Liver (tissue), 9 donors: ENCODE measurements around the gene CFAP97D1. TPM values are rescaled to one million over a fixed set of nuclear protein-coding genes. Genes with fewer than 3 reads are reported as not detected.

ENCODE experiments used
- DNase-seq: peaks from one replicate; pipeline ENCODE4 v3.0.0-alpha.2; 2017; ENCODE audit warnings: low spot score
- H3K27ac ChIP-seq, 2 donors: one replicate each; pipeline ENCODE4 v1.7.0; 2013; ENCODE audit warnings: inconsistent platforms in 2 of 2, low read length in 2 of 2, control low read depth in 1 of 2, low read depth in 1 of 2, mild to moderate bottlenecking in 1 of 2
- H3K27me3 ChIP-seq, 4 donors: one replicate each; pipeline versions ENCODE4 v1.6.1 to v1.7.0; 2013; ENCODE audit warnings: low read length in 3 of 4, inconsistent platforms in 1 of 4, mild to moderate bottlenecking in 1 of 4, moderate library complexity in 1 of 4; ENCODE audit not compliant: control insufficient read depth in 4 of 4, insufficient read depth in 4 of 4
- H3K36me3 ChIP-seq, 4 donors: one replicate each; pipeline versions ENCODE4 v1.6.1 to v1.7.0; 2013; ENCODE audit warnings: low read length in 3 of 4, mild to moderate bottlenecking in 3 of 4, low read depth in 1 of 4, moderate library complexity in 1 of 4; ENCODE audit not compliant: control insufficient read depth in 4 of 4, insufficient read depth in 3 of 4
- H3K4me1 ChIP-seq, 4 donors: one replicate each; pipeline versions ENCODE4 v1.6.1 to v1.7.0; 2013; ENCODE audit warnings: low read length in 3 of 4, mild to moderate bottlenecking in 3 of 4, moderate library complexity in 1 of 4; ENCODE audit not compliant: control insufficient read depth in 4 of 4, insufficient read depth in 4 of 4
- H3K4me3 ChIP-seq, 3 donors: one replicate each; pipeline versions ENCODE4 v1.6.1 to v1.7.0; 2013; ENCODE audit warnings: low read length in 3 of 3, control low read depth in 1 of 3, low read depth in 1 of 3, mild to moderate bottlenecking in 1 of 3
- H3K9ac ChIP-seq, 2 donors: one replicate each; pipeline ENCODE4 v1.7.0; 2013; ENCODE audit warnings: low read length in 2 of 2, mild to moderate bottlenecking in 2 of 2, moderate library complexity in 2 of 2, control low read depth in 1 of 2, low read depth in 1 of 2
- H3K9me3 ChIP-seq, 4 donors: one replicate each; pipeline versions ENCODE4 v1.6.1 to v1.7.0; 2013; ENCODE audit warnings: low read length in 3 of 4; ENCODE audit not compliant: control insufficient read depth in 4 of 4
- EGR1 ChIP-seq, 2 donors: IDR thresholded peaks; 2 replicates each; pipeline ENCODE4 v1.6.1; 2016 to 2018; ENCODE audit warnings: antibody characterized with exemption in 2 of 2, low read depth in 2 of 2
- FOXA1 ChIP-seq: IDR thresholded peaks from 2 replicates; pipeline ENCODE4 v1.6.1; 2016; ENCODE audit warnings: antibody characterized with exemption
- FOXA2 ChIP-seq: IDR thresholded peaks from 2 replicates; pipeline ENCODE4 v1.6.1; 2016; ENCODE audit warnings: antibody characterized with exemption
- GABPA ChIP-seq, 2 donors: IDR thresholded peaks in 1 of 2; conservative IDR thresholded peaks in 1 of 2; 2 replicates each; pipeline ENCODE4 v1.6.1; 2016; ENCODE audit warnings: antibody characterized with exemption in 2 of 2, mild to moderate bottlenecking in 1 of 2, moderate library complexity in 1 of 2
- HNF4A ChIP-seq, 2 donors: conservative IDR thresholded peaks; 2 replicates each; pipeline ENCODE4 v1.6.1; 2016; ENCODE audit warnings: antibody characterized with exemption in 2 of 2, mild to moderate bottlenecking in 2 of 2
- HNF4G ChIP-seq: IDR thresholded peaks from 2 replicates; pipeline ENCODE4 v1.6.1; 2016; ENCODE audit warnings: antibody characterized with exemption
- JUND ChIP-seq, 2 donors: IDR thresholded peaks; 2 replicates each; pipeline ENCODE4 v1.6.1; 2016; ENCODE audit warnings: antibody characterized with exemption in 2 of 2
- NR2F2 ChIP-seq: IDR thresholded peaks from 2 replicates; pipeline ENCODE4 v1.6.1; 2016; ENCODE audit warnings: antibody characterized with exemption
- RAD21 ChIP-seq, 2 donors: IDR thresholded peaks; 2 replicates each; pipeline ENCODE4 v1.6.1; 2016; ENCODE audit warnings: antibody characterized with exemption in 2 of 2, mild to moderate bottlenecking in 2 of 2
- REST ChIP-seq: IDR thresholded peaks from 2 replicates; pipeline ENCODE4 v1.6.1; 2016; ENCODE audit warnings: antibody characterized with exemption, mild to moderate bottlenecking
- RXRA ChIP-seq, 2 donors: IDR thresholded peaks; 2 replicates each; pipeline ENCODE4 v1.6.1; 2017 to 2018; ENCODE audit warnings: antibody characterized with exemption in 2 of 2, mild to moderate bottlenecking in 1 of 2
- SP1 ChIP-seq: IDR thresholded peaks from 2 replicates; pipeline ENCODE4 v1.6.1; 2018; ENCODE audit warnings: antibody characterized with exemption, mild to moderate bottlenecking
- TAF1 ChIP-seq: conservative IDR thresholded peaks from 2 replicates; pipeline ENCODE4 v1.6.1; 2016; ENCODE audit warnings: antibody characterized with exemption, mild to moderate bottlenecking
- YY1 ChIP-seq: IDR thresholded peaks from 2 replicates; pipeline ENCODE4 v1.6.1; 2016; ENCODE audit warnings: antibody characterized with exemption, mild to moderate bottlenecking
- ZBTB33 ChIP-seq: IDR thresholded peaks from 2 replicates; pipeline ENCODE4 v1.6.1; 2016; ENCODE audit warnings: antibody characterized with exemption
- WGBS: extraction: QIAGEN DNeasy Blood & Tissue Kit; methylation state at CpG from one replicate; pipeline ENCODE4 v1.1.7; 2013; 5-methylcytosine and 5-hydroxymethylcytosine counted together
- polyA plus RNA-seq, 2 donors: library from polyadenylated mRNA; stranded (reverse) in 1 of 2; unstranded in 1 of 2; fragments of 200-250 nt in 1 of 2; fragments of >200 nt in 1 of 2; fragmentation: Nextera tagmentation in 1 of 2; extraction: Ambion mirVana in 1 of 2; gene quantifications; one replicate each; pipeline versions ENCODE4 v1.2.1 to v1.2.3, GENCODE V29; 2013 to 2015
- total RNA-seq, 2 donors: library from RNA; depleted of rRNA; stranded (reverse); fragments of >200 nt; gene quantifications; one replicate each; pipeline ENCODE4 v1.2.3, GENCODE V29; 2014
- TF ChIP-seq, protein P1 (sequence below): fragments of 150-350 bp; IDR thresholded peaks from 2 replicates; pipeline ENCODE4 v1.5.1; 2017; ENCODE audit warnings: improper control_type of control experiment, low read depth, low read length; ENCODE audit not compliant: missing input control
- TF ChIP-seq, protein P2 (sequence below): IDR thresholded peaks from 2 replicates; pipeline ENCODE4 v1.6.1; 2016; ENCODE audit warnings: antibody characterized with exemption
- TF ChIP-seq, protein P3 (sequence below): IDR thresholded peaks from 2 replicates; pipeline ENCODE4 v1.6.1; 2016; ENCODE audit warnings: antibody characterized with exemption
- donor health status: healthy.
- donor health status: healthy.
- donor health status: healthy.
- donor health status: healthy.
- donor health status: healthy.

The CFAP97D1 gene
- total and polyA plus RNA-seq, 4 donors, result 0.08 TPM; not detected in 3

GRCh38 chr17:43789482-43789881 is 9.2 kb downstream of the CFAP97D1 start:
- Histone ChIP-seq H3K27me3 (no peaks in the 10 kb centered on the region), H3K9me3 (no peaks in the 10 kb centered on the region), H3K4me3 (no peak overlapping the region), H3K9ac (no peak overlapping the region), H3K27ac (no peak overlapping the region), H3K36me3 (no peaks in the 10 kb centered on the region), H3K4me1 (no peaks in the 10 kb centered on the region)
- WGBS, result 78% methylated on average over 1 of the region's 1 CpG
- TF ChIP-seq GABPA (IDR thresholded peaks at IDR 0.05 in 1 of 2, conservative IDR thresholded peaks at IDR 0.05 in 1 of 2), result no peak
- TF ChIP-seq RAD21 (IDR thresholded peaks at IDR 0.05), result no peak
- TF ChIP-seq HNF4G, result no peak
- TF ChIP-seq SP1, result no peak
- no peak for TF ChIP-seq YY1
- no peak for TF ChIP-seq ZBTB33
- TF ChIP-seq NR2F2, result no peak
- TF ChIP-seq FOXA1, result no peak
- no peak for TF ChIP-seq REST
- no peak for TF ChIP-seq EGR1 (IDR thresholded peaks at IDR 0.05; ENCODE audit: low read depth in 2 of 2)
- TF ChIP-seq HNF4A (conservative IDR thresholded peaks at IDR 0.05), result no peak
- TF ChIP-seq RXRA (IDR thresholded peaks at IDR 0.05), result no peak
- TF ChIP-seq FOXA2, result no peak
- no peak for TF ChIP-seq TAF1
- TF ChIP-seq, protein P1, sequence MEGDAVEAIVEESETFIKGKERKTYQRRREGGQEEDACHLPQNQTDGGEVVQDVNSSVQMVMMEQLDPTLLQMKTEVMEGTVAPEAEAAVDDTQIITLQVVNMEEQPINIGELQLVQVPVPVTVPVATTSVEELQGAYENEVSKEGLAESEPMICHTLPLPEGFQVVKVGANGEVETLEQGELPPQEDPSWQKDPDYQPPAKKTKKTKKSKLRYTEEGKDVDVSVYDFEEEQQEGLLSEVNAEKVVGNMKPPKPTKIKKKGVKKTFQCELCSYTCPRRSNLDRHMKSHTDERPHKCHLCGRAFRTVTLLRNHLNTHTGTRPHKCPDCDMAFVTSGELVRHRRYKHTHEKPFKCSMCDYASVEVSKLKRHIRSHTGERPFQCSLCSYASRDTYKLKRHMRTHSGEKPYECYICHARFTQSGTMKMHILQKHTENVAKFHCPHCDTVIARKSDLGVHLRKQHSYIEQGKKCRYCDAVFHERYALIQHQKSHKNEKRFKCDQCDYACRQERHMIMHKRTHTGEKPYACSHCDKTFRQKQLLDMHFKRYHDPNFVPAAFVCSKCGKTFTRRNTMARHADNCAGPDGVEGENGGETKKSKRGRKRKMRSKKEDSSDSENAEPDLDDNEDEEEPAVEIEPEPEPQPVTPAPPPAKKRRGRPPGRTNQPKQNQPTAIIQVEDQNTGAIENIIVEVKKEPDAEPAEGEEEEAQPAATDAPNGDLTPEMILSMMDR, result no peak
- TF ChIP-seq, protein P2, sequence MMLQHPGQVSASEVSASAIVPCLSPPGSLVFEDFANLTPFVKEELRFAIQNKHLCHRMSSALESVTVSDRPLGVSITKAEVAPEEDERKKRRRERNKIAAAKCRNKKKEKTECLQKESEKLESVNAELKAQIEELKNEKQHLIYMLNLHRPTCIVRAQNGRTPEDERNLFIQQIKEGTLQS, result no peak
- TF ChIP-seq JUND (IDR thresholded peaks at IDR 0.05), result no peak
- TF ChIP-seq, protein P3, sequence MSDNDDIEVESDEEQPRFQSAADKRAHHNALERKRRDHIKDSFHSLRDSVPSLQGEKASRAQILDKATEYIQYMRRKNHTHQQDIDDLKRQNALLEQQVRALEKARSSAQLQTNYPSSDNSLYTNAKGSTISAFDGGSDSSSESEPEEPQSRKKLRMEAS, result no peak
- DNase-seq, result no peak
